HUES64 (cell line): ENCODE data around the gene INTS7.
"Not testable (repeated sequence)": the region's sequence is repeated elsewhere in the genome, so short reads cannot be mapped to it uniquely, and the experiment has no call there.

Source experiments
- H3K27ac ChIP-seq: 2 replicates; pipeline ENCODE4 v1.7.0; 2013; ENCODE audit warnings: low read depth, low read length, inconsistent platforms
- H3K27me3 ChIP-seq: 2 replicates; pipeline ENCODE4 v1.6.1; 2013; ENCODE audit warnings: mild to moderate bottlenecking, low read length; ENCODE audit not compliant: insufficient read depth
- H3K36me3 ChIP-seq: 2 replicates; pipeline ENCODE4 v1.6.1; 2013; ENCODE audit warnings: mild to moderate bottlenecking, low read length; ENCODE audit not compliant: insufficient read depth
- H3K4me1 ChIP-seq: 2 replicates; pipeline ENCODE4 v1.6.1; 2013; ENCODE audit warnings: mild to moderate bottlenecking, low read length, moderate library complexity; ENCODE audit not compliant: insufficient read depth
- H3K4me3 ChIP-seq: 2 replicates; pipeline ENCODE4 v1.5.1; 2013; ENCODE audit warnings: mild to moderate bottlenecking, low read length, moderate library complexity
- H3K9ac ChIP-seq: 2 replicates; pipeline ENCODE4 v1.6.1; 2013; ENCODE audit warnings: mild to moderate bottlenecking, low read depth, low read length
- H3K9me3 ChIP-seq: 2 replicates; pipeline ENCODE4 v1.6.1; 2013; ENCODE audit warnings: low read depth, low read length; ENCODE audit not compliant: insufficient read depth
- WGBS: fragments of 150-250, 120-280 bp; methylation state at CpG from one replicate; pipeline ENCODE4 v1.1.7; 2013; ENCODE audit warnings: missing lambda C conversion rate; 5-methylcytosine and 5-hydroxymethylcytosine counted together

Gene INTS7

GRCh38 chr1:211973541-211973940 lies 61.8 kb downstream of the INTS7 start:
- peaks cover 47% of the 10 kb centered on the region for H3K36me3 ChIP-seq
- no peak overlapping the region for H3K9ac ChIP-seq
- H3K27ac ChIP-seq: no peak overlapping the region
- no peaks in the 10 kb centered on the region for H3K9me3 ChIP-seq
- 98% methylated on average over 1 of the region's 1 CpG for WGBS
- no peaks in the 10 kb centered on the region for H3K27me3 ChIP-seq
- no peak overlapping the region for H3K4me3 ChIP-seq
- peaks cover 12% of the 10 kb centered on the region; the same call in 1 of the 2 replicates for H3K4me1 ChIP-seq

GRCh38 chr1:211968200-211968834 lies 67.0 kb downstream of the INTS7 start:
- H3K27ac ChIP-seq: no peak overlapping the region
- no peaks in the 10 kb centered on the region for H3K4me1 ChIP-seq
- no peak overlapping the region for H3K9ac ChIP-seq
- WGBS: 97% methylated on average over 2 of the region's 4 CpGs
- peaks cover 35% of the 10 kb centered on the region for H3K36me3 ChIP-seq
- H3K4me3 ChIP-seq: no peak overlapping the region
- no peaks in the 10 kb centered on the region for H3K27me3 ChIP-seq
- no peaks in the 10 kb centered on the region for H3K9me3 ChIP-seq

DNA sequence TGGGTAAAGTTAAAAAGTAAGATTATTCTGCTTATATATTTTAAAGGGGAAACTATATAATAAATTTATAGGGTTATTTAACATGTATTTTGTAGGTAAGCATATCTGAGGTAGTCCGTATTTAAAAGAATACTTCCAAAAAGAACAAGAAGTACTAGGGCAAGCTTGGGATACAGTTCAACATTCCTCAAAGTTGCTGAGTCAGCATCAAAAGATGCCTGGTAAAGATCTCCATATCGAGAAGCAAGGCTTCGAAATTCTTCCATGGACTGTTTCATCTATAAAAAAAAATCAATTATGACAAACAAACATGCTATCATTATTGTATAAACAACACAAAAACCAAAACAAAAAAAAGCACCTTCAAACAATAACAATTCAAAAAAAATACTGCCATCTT lies 67.7 kb downstream of the INTS7 start:
- Histone ChIP-seq H3K4me3 (no peak overlapping the region), H3K9me3 (no peaks in the 10 kb centered on the region), H3K9ac (no peak overlapping the region), H3K27ac (no peak overlapping the region), H3K4me1 (no peaks in the 10 kb centered on the region), H3K36me3 (peaks cover 35% of the 10 kb centered on the region), H3K27me3 (no peaks in the 10 kb centered on the region)
- WGBS: 93% methylated on average over 3 of the region's 3 CpGs

DNA sequence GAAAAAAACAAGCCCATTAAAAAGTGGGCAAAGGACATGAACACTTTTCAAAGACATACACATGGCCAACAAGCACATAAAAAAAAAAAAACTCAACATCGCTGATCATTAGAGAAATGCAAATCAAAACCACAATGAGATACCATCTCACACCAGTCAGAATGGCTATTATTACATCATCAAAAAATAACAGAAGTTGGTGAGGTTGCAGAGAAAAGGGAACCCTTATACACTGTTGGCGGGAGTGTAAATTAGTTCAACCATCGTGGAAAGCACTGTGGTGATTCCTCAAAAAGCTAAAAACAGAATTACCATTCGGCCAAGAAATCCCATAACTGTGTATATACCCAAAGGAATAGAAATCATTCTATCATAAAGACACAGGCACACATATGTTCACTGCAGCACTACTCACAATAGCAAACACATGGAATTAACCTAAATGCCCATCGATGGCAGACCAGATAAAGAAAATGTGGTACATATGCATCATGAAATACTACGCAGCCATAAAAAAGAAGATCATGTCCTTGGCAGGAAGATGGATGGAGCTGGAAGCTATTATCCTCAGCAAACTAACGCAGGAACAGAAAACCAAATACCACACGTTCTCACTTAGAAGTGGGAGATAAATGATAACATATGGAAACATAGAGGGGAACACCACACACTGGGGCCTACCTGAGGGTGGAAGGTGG lies 70.1 kb downstream of the INTS7 start:
- H3K9ac ChIP-seq: no peak overlapping the region
- H3K27ac ChIP-seq: no peak overlapping the region
- no peaks in the 10 kb centered on the region for H3K27me3 ChIP-seq
- 97% methylated on average over 8 of the region's 8 CpGs for WGBS
- H3K4me1 ChIP-seq: no peaks in the 10 kb centered on the region
- peaks cover 33% of the 10 kb centered on the region for H3K36me3 ChIP-seq
- no peaks in the 10 kb centered on the region for H3K9me3 ChIP-seq
- no peak overlapping the region for H3K4me3 ChIP-seq

DNA sequence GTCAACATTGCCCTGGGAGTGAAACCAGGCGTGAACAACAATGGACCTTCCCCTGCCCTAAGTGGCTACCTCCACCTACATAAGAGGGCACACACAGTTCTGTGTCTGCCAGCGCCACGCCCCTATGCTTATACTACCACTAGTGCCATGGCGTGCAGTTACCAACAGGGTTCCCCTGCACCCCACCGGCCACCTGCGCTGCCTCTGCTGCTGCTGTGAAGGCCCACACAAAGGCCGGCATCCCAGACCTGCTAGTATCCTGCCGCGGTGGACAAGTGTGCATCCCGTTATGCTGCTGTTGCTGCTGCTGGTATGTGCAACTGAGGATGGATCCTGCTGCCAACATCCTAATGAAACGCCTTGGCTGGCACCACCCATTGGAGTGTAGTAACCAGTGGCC lies 75.7 kb downstream of the INTS7 start:
- H3K27me3 ChIP-seq: no peaks in the 10 kb centered on the region
- no peaks in the 10 kb centered on the region for H3K4me1 ChIP-seq
- H3K36me3 ChIP-seq: peaks cover 29% of the 10 kb centered on the region; the same call in 1 of the 2 replicates
- no peak overlapping the region for H3K9ac ChIP-seq
- H3K27ac ChIP-seq: no peak overlapping the region
- no peak overlapping the region for H3K4me3 ChIP-seq
- WGBS: 95% methylated on average over 11 of the region's 11 CpGs
- H3K9me3 ChIP-seq: no peaks in the 10 kb centered on the region

DNA sequence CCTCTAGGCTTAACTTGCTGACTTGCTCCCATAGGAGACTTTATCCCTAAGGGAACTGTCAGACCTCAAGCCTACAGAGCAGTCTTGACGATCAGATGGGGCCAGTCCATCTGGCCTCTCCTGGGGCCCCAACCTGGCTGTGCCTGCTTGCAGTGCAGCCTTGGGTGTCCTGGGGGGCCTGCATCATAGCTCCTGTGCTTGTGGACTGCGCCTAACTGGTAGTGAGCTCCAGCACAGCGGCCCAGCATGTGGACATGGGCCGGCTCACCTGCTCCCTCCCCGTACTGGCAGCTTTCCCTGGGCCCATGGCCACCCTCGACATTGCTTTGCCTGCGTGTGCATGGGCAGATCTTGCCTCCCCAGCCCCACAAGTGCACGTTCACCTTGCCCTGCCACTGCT lies 76.1 kb downstream of the INTS7 start:
- no peaks in the 10 kb centered on the region for H3K9me3 ChIP-seq
- H3K4me1 ChIP-seq: no peaks in the 10 kb centered on the region
- H3K27me3 ChIP-seq: no peaks in the 10 kb centered on the region
- peaks cover 29% of the 10 kb centered on the region; the same call in 1 of the 2 replicates for H3K36me3 ChIP-seq
- no peak overlapping the region for H3K27ac ChIP-seq
- H3K9ac ChIP-seq: no peak overlapping the region
- WGBS: 94% methylated on average over 8 of the region's 8 CpGs
- no peak overlapping the region for H3K4me3 ChIP-seq

DNA sequence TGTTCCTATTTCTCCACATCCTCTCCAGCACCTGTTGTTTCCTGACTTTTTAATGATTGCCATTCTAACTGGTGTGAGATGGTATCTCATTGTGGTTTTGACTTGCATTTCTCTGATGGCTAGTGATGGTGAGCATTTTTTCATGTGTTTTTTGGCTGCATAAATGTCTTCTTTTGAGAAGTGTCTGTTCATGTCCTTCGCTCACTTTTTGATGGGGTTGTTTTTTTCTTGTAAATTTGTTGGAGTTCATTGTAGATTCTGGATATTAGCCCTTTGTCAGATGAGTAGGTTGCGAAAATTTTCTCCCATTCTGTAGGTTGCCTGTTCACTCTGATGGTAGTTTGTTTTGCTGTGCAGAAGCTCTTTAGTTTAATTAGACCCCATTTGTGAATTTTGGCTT lies 81.3 kb downstream of the INTS7 start:
- H3K4me3 ChIP-seq, H3K9ac ChIP-seq, H3K27me3 ChIP-seq, H3K27ac ChIP-seq, H3K4me1 ChIP-seq, H3K9me3 ChIP-seq: not testable (repeated sequence)
- WGBS: no CpG with 5 or more reads among the region's 2 CpGs
- peaks cover 26% of the 10 kb centered on the region; the same call in 1 of the 2 replicates for H3K36me3 ChIP-seq

- H3K36me3 ChIP-seq: peaks cover 23% of the 10 kb centered on the region; the same call in 1 of the 2 replicates
- WGBS: no CpG with 5 or more reads among the region's 4 CpGs
- H3K9me3 ChIP-seq, H3K27ac ChIP-seq, H3K27me3 ChIP-seq, H3K4me1 ChIP-seq, H3K4me3 ChIP-seq, H3K9ac ChIP-seq: not testable (repeated sequence)
Measured at GRCh38 chr1:211953543-211953942, 81.8 kb downstream of the INTS7 start.

GRCh38 chr1:211952299-211952698 lies 83.1 kb downstream of the INTS7 start:
- Histone ChIP-seq H3K4me3 (no peak overlapping the region), H3K27ac (no peak overlapping the region), H3K27me3 (peaks cover 14% of the 10 kb centered on the region), H3K9me3 (no peaks in the 10 kb centered on the region), H3K9ac (no peak overlapping the region), H3K36me3 (peaks cover 17% of the 10 kb centered on the region; the same call in 1 of the 2 replicates), H3K4me1 (peaks cover 10% of the 10 kb centered on the region)
- WGBS: 100% methylated on average over 1 of the region's 2 CpGs

GRCh38 chr1:211951856-211952255 lies 83.5 kb downstream of the INTS7 start:
- no peak overlapping the region for H3K4me3 ChIP-seq
- no peak overlapping the region for H3K27ac ChIP-seq
- H3K36me3 ChIP-seq: peaks cover 15% of the 10 kb centered on the region; the same call in 1 of the 2 replicates
- H3K27me3 ChIP-seq: peaks cover 18% of the 10 kb centered on the region
- H3K9me3 ChIP-seq: no peaks in the 10 kb centered on the region
- peaks cover 14% of the 10 kb centered on the region for H3K4me1 ChIP-seq
- H3K9ac ChIP-seq: no peak overlapping the region

DNA sequence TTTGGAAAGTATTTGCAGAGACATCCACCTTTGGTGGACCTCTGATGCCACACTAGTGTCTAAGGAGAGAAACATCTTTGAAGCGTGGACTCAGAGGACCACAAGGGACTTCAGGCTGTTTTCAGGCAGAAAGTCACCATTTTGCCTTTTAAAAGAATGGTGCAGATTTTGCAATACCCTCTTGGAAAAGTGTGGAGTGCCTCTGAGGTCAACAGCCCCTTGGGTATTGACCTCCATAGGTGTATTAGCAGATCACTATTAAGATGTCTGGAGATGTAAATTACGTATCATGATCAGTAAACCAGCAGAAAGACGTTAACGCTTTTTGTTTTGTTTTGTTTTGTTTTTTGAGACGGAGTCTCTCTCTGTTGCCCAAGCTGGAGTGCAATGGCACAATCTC lies 87.0 kb downstream of the INTS7 start:
- peaks cover 22% of the 10 kb centered on the region for H3K4me1 ChIP-seq
- H3K27ac ChIP-seq: no peak overlapping the region
- peaks cover 14% of the 10 kb centered on the region for H3K36me3 ChIP-seq
- no peak overlapping the region for H3K9ac ChIP-seq
- peaks cover 29% of the 10 kb centered on the region for H3K27me3 ChIP-seq
- no peak overlapping the region for H3K4me3 ChIP-seq
- no peaks in the 10 kb centered on the region for H3K9me3 ChIP-seq
- WGBS: 96% methylated on average over 5 of the region's 5 CpGs
